Bone marrow (tissue), 2 donors: ENCODE measurements around the gene MDK.

Experiments used
- DNase-seq, 2 donors: peaks; one replicate each; lab custom pipeline; 2025; lab: John Stamatoyannopoulos, UW

The MDK gene

GRCh38 chr11:46382646-46383403, 1.4 kb downstream of the MDK start:
- DNase-seq = no peak

GRCh38 chr11:46383404-46383758, 1.9 kb downstream of the MDK start:
- no peak for DNase-seq

GRCh38 chr11:46383974-46384701, 2.7 kb downstream of the MDK start:
- DNase-seq = no peak

GRCh38 chr11:46385169-46386004, 3.9 kb downstream of the MDK start:
- DNase-seq = no peak

GRCh38 chr11:46386005-46386578, 4.6 kb downstream of the MDK start:
- DNase-seq = no peak

GRCh38 chr11:46386674-46387073, 5.2 kb downstream of the MDK start:
- DNase-seq = no peak

- DNase-seq = no peak
Measured at GRCh38 chr11:46387456-46387855, 6.0 kb downstream of the MDK start.

GRCh38 chr11:46387919-46388618, 6.6 kb downstream of the MDK start:
- peak in 1 of 2 donors; percentile 12 for DNase-seq

- DNase-seq = no peak
Measured at GRCh38 chr11:46388619-46389449, 7.4 kb downstream of the MDK start.

GRCh38 chr11:46389450-46390330, 8.2 kb downstream of the MDK start:
- DNase-seq = peak; percentile 25 to 31

GRCh38 chr11:46390331-46391171, 9.1 kb downstream of the MDK start:
- no peak for DNase-seq

GRCh38 chr11:46391186-46391577, 9.7 kb downstream of the MDK start:
- DNase-seq = no peak

- DNase-seq = no peak
Measured at GRCh38 chr11:46391578-46392420, 10.3 kb downstream of the MDK start, which contains the start of gene CHRM4. Gene CHRM4 (minus strand): TSS chr11:46391776. CDS start chr11:46386557, 5,219 bp downstream.

GRCh38 chr11:46392421-46393230, 11.2 kb downstream of the MDK start:
- peak; percentile 37 to 43 for DNase-seq

- no peak for DNase-seq
Measured at GRCh38 chr11:46393231-46393616, 11.8 kb downstream of the MDK start.

- no peak for DNase-seq
Measured at GRCh38 chr11:46393759-46394158, 12.3 kb downstream of the MDK start.

GRCh38 chr11:46397526-46397925, 16.1 kb downstream of the MDK start:
- no peak for DNase-seq
